WTC11 (cell line): Measurements from ENCODE around the gene STON2. TPM values are rescaled to one million over a fixed set of nuclear protein-coding genes. Genes with fewer than 3 reads are reported as not detected.

ENCODE experiments used
- ATAC-seq: fragments of 200-7000 bp; cut with Tn5 transposase; 2 replicates; pipeline ENCODE4 v1.10.0; 2021; ENCODE audit warnings: mild to moderate bottlenecking, moderate library complexity
- CTCF ChIA-PET: fragments of 300-600 bp; sonication (Branson Sonifier 250); formaldehyde crosslinking; loops from one replicate; lab custom pipeline; 2021; ENCODE audit warnings: antibody characterized with exemption; lab: Charles Lee
- POLR2A ChIA-PET: fragments of 350-600 bp; sonication (Branson Sonifier 250); formaldehyde crosslinking; loops from one replicate; lab custom pipeline; 2021; ENCODE audit warnings: antibody characterized with exemption; lab: Charles Lee
- DNase-seq: peaks from one replicate; pipeline ENCODE4 v3.0.0; 2021; ENCODE audit warnings: low spot score
- H3K27ac Mint-ChIP-seq: 2 replicates; pipeline ENCODE4 v1.8.0; 2021; ENCODE audit warnings: mixed read lengths
- H3K27me3 Mint-ChIP-seq: 2 replicates; pipeline ENCODE4 v1.8.0; 2021; ENCODE audit warnings: low read depth, mild to moderate bottlenecking, moderate library complexity, mixed read lengths
- H3K36me3 Mint-ChIP-seq: 2 replicates; pipeline ENCODE4 v1.8.0; 2021; ENCODE audit warnings: mixed read lengths
- H3K4me1 Mint-ChIP-seq: 2 replicates; pipeline ENCODE4 v1.8.0; 2022; ENCODE audit warnings: mixed read lengths
- H3K4me3 Mint-ChIP-seq: 2 replicates; pipeline ENCODE4 v1.8.0; 2021; ENCODE audit warnings: mild to moderate bottlenecking, moderate library complexity, mixed read lengths
- H3K9me3 Mint-ChIP-seq: 2 replicates; pipeline ENCODE4 v1.8.0; 2021; ENCODE audit warnings: mixed read lengths
- CBFB ChIP-seq: sonication (generic); formaldehyde crosslinking; IDR thresholded peaks from 2 replicates; pipeline ENCODE4 v1.8.1; 2022; ENCODE audit warnings: mild to moderate bottlenecking, low read depth, missing genetic modification reagents
- EMX1 ChIP-seq: fragments of 250-450 bp; sonication (Bioruptor Pico); IDR thresholded peaks from 2 replicates; pipeline ENCODE4 v1.8.0; 2021; ENCODE audit warnings: mild to moderate bottlenecking
- ETV6 ChIP-seq: sonication (generic); formaldehyde crosslinking; IDR thresholded peaks from 2 replicates; pipeline ENCODE4 v1.8.1; 2022; ENCODE audit warnings: mild to moderate bottlenecking, missing genetic modification reagents
- FOXJ3 ChIP-seq: sonication (generic); formaldehyde crosslinking; IDR thresholded peaks from 2 replicates; pipeline ENCODE4 v1.9.0; 2021; ENCODE audit warnings: missing genetic modification reagents, mild to moderate bottlenecking, borderline replicate concordance
- FOXK1 ChIP-seq: sonication (generic); formaldehyde crosslinking; IDR thresholded peaks from 2 replicates; pipeline ENCODE4 v1.8.0; 2022; ENCODE audit warnings: mild to moderate bottlenecking, moderate library complexity, missing genetic modification reagents
- GABPB1 ChIP-seq: sonication (generic); formaldehyde crosslinking; IDR thresholded peaks from 2 replicates; pipeline ENCODE4 v1.8.1; 2023; ENCODE audit warnings: mild to moderate bottlenecking, missing genetic modification reagents
- KAT7 ChIP-seq: sonication (generic); formaldehyde crosslinking; IDR thresholded peaks from 2 replicates; pipeline ENCODE4 v1.8.1; 2023; ENCODE audit warnings: missing genetic modification reagents, mild to moderate bottlenecking, borderline replicate concordance
- NR1H2 ChIP-seq: sonication (generic); formaldehyde crosslinking; IDR thresholded peaks from 2 replicates; pipeline ENCODE4 v1.9.0; 2021; ENCODE audit warnings: mild to moderate bottlenecking, moderate library complexity, missing genetic modification reagents
- NR3C1 ChIP-seq: sonication (generic); formaldehyde crosslinking; conservative IDR thresholded peaks from 2 replicates; pipeline ENCODE4 v1.8.1; 2023; ENCODE audit warnings: low read depth, mild to moderate bottlenecking, missing genetic modification reagents
- OVOL2 ChIP-seq: fragments of 250-450 bp; sonication (Bioruptor Pico); IDR thresholded peaks from 2 replicates; pipeline ENCODE4 v1.9.0; 2021; ENCODE audit warnings: mild to moderate bottlenecking, borderline replicate concordance
- TCF7 ChIP-seq: sonication (generic); formaldehyde crosslinking; IDR thresholded peaks from 2 replicates; pipeline ENCODE4 v1.8.0; 2022; ENCODE audit warnings: mild to moderate bottlenecking, low read depth, missing genetic modification reagents, moderate library complexity
- TEAD4 ChIP-seq: sonication (generic); formaldehyde crosslinking; IDR thresholded peaks from 2 replicates; pipeline ENCODE4 v1.8.0; 2022; ENCODE audit warnings: mild to moderate bottlenecking, missing genetic modification reagents
- ZNF121 ChIP-seq: sonication (generic); formaldehyde crosslinking; IDR thresholded peaks from 2 replicates; pipeline ENCODE4 v1.8.0; 2023; ENCODE audit warnings: missing genetic modification reagents
- ZNF396 ChIP-seq: fragments of 250-450 bp; sonication (Bioruptor Pico); IDR thresholded peaks from 2 replicates; pipeline ENCODE4 v1.8.0; 2021; ENCODE audit warnings: mild to moderate bottlenecking, moderate library complexity, borderline replicate concordance
- total RNA-seq: library from RNA; stranded (reverse); gene quantifications from 3 replicates; pipeline ENCODE4 v1.2.3, GENCODE V29; 2021
- TF ChIP-seq, protein P1 (sequence below): sonication (generic); formaldehyde crosslinking; IDR thresholded peaks from 2 replicates; pipeline ENCODE4 v1.8.1; 2022; ENCODE audit warnings: mild to moderate bottlenecking, missing genetic modification reagents, moderate library complexity, borderline replicate concordance
- TF ChIP-seq, protein P2 (sequence below): sonication (generic); formaldehyde crosslinking; IDR thresholded peaks from 2 replicates; pipeline ENCODE4 v1.8.1; 2022; ENCODE audit warnings: low read depth, mild to moderate bottlenecking, moderate library complexity, missing genetic modification reagents, borderline replicate concordance
- TF ChIP-seq, protein P3 (sequence below): sonication (generic); formaldehyde crosslinking; IDR thresholded peaks from 2 replicates; pipeline ENCODE4 v1.8.1; 2023; ENCODE audit warnings: mild to moderate bottlenecking, missing genetic modification reagents, moderate library complexity
- TF ChIP-seq, protein P4 (sequence below): fragments of 250-450 bp; sonication (Bioruptor Pico); IDR thresholded peaks from 2 replicates; pipeline ENCODE4 v1.9.0; 2021; ENCODE audit warnings: mild to moderate bottlenecking
- TF ChIP-seq, protein P5 (sequence below): sonication (generic); formaldehyde crosslinking; IDR thresholded peaks from 2 replicates; pipeline ENCODE4 v1.8.0; 2022; ENCODE audit warnings: missing genetic modification reagents

Gene STON2
- total RNA-seq, 1 experiment from 2014 or later = 69.2 TPM

DNA sequence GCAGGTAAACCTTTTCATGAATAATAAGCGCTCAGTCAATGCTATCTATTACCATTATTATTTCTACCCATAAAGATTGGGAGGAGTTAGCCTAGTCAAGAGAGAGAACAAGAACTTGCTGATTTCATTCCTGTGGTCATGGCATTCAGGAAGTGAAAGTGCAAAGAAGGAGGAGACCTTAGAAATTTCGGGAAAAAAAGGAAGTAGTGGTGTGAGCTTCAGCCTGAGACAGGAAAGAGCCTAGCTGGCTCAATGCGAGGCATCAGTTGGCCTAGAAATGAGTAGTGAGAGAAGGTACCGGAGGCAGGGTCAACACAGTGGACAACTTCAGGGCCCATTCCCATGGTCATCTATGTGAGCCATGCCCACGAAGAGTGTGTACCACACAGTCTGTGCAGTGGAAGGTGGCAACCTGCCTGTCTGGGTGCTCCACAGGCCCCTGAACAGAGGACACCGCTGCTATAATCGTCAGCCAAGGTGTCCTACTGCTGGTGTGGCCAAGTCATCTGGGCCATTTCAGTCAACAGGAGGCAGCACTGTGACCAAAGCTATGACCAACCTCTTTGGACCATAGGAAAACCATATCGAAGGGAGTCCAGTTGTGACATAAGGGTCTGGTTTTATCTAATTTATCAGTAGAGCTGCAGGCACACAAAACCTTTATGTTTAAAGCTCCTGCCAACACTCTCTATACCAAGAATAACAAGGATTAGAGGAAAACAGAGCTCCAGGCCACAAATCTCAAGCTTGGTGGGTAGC lies 16.2 kb upstream of the STON2 start:
- no peak for ATAC-seq

DNA sequence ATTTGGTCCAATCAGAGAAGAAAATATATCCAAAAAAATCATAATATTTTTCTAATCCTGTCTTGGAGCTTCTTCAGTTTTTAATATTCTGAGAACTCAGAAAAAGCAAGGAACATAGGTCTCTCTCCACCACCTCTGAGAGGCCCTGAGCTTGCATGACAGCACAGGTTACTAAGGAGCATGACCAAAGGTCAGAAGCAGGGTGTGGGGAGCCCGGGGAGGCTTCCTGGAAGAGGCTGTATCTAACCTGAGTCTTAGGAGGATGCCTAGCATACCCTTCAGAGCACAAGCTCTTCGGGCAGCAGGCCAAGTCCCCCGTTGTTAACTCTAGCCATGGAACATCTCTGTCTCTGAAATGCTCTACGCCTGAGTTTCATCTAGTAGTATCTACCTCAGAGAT lies 15.7 kb upstream of the STON2 start:
- TF ChIP-seq, protein P1, sequence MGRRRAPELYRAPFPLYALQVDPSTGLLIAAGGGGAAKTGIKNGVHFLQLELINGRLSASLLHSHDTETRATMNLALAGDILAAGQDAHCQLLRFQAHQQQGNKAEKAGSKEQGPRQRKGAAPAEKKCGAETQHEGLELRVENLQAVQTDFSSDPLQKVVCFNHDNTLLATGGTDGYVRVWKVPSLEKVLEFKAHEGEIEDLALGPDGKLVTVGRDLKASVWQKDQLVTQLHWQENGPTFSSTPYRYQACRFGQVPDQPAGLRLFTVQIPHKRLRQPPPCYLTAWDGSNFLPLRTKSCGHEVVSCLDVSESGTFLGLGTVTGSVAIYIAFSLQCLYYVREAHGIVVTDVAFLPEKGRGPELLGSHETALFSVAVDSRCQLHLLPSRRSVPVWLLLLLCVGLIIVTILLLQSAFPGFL (CRISPR knock-in tag) = no peak
- no peak for TF ChIP-seq FOXJ3 (CRISPR knock-in tag)
- peaks cover 32% of the 10 kb centered on the region for H3K9me3 Mint-ChIP-seq
- H3K36me3 Mint-ChIP-seq = peaks cover 45% of the 10 kb centered on the region
- H3K4me3 Mint-ChIP-seq = no peak overlapping the region
- H3K27ac Mint-ChIP-seq = peak overlapping the region; percentile 37; the same call in 1 of the 2 replicates
- ATAC-seq (0 out of 2 replicates have a peak, but pooled peaks have one; percentile 18), DNase-seq (no peak)
- no peaks in the 10 kb centered on the region for H3K27me3 Mint-ChIP-seq
- ChIA-PET CTCF (interaction anchor here (1.3 kb wide), 1 partner anchor 12 kb away, joined by 3 read pairs; no protein-coding TSS in a partner anchor), POLR2A (interaction anchor here (0.7 kb wide), 1 partner anchor 9 kb away, joined by 3 read pairs; no protein-coding TSS in a partner anchor)
- H3K4me1 Mint-ChIP-seq = peaks cover 11% of the 10 kb centered on the region

More for the DNA sequence above, 16.2 kb upstream of the STON2 start:
- TF ChIP-seq TEAD4 (CRISPR knock-in tag) (no peak), OVOL2 (CRISPR knock-in tag) (no peak), CBFB (CRISPR knock-in tag) (no peak)
- Mint-ChIP-seq H3K4me3 (no peak overlapping the region), H3K9me3 (peaks cover 35% of the 10 kb centered on the region), H3K27me3 (no peaks in the 10 kb centered on the region), H3K4me1 (peaks cover 11% of the 10 kb centered on the region), H3K36me3 (peaks cover 48% of the 10 kb centered on the region), H3K27ac (peak overlapping the region; percentile 37)
- CTCF ChIA-PET = interaction anchor here (1.0 to 1.3 kb wide), 2 partner anchors 10 to 12 kb away, joined by 3 read pairs; no protein-coding TSS in a partner anchor
- POLR2A ChIA-PET = interaction anchor here (0.7 kb wide), 1 partner anchor 9 kb away, joined by 3 read pairs; no protein-coding TSS in a partner anchor
- no peak for DNase-seq

DNA sequence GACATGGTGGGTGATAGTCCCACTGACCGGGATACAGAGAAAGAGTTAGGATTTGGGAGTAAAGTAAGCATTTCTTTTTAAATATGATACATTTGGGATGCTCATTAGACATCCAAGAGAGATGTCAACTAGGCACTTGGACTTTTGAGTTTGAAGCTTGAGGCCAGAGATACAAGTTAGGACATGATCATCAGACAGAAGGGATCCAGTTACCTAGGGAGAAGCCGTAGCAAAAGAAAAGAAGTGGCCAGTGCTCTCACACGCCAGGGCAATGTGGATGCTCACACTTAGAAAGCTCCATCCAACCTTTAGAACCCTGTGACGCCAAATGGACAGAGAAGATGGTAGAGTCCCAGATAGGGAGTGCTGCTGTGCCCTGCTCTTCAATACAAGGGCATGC lies 14.0 kb upstream of the STON2 start:
- no peak for TF ChIP-seq NR1H2 (CRISPR knock-in tag)
- TF ChIP-seq KAT7 (CRISPR knock-in tag) = no peak
- Mint-ChIP-seq H3K36me3 (peaks cover 32% of the 10 kb centered on the region), H3K27me3 (no peaks in the 10 kb centered on the region), H3K4me1 (peaks cover 11% of the 10 kb centered on the region), H3K9me3 (peaks cover 21% of the 10 kb centered on the region), H3K27ac (peak overlapping the region; percentile 10; the same call in 1 of the 2 replicates), H3K4me3 (no peak overlapping the region)
- ChIA-PET POLR2A (no interaction called here), CTCF (no interaction called here)
- ATAC-seq (no peak), DNase-seq (no peak)

DNA sequence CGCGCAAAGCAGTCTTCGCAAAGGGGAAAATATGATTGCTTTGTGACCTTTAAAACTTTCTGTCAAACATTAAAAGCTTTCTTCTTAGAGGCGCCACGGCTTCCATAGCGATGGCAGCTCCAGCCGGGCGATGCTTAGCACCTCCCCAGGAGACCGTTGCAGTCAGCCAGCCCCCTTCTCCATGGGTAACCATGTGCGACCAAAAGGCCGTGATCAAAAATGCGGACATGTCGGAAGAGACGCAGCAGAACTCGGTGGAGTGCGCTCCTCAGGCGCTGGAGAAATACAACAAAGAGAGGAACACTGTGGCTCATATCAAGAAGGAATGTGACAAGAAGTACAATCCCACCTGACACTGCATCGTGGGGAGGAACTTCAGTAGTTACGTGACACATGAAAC lies 12.7 kb upstream of the STON2 start:
- TF ChIP-seq, protein P2, sequence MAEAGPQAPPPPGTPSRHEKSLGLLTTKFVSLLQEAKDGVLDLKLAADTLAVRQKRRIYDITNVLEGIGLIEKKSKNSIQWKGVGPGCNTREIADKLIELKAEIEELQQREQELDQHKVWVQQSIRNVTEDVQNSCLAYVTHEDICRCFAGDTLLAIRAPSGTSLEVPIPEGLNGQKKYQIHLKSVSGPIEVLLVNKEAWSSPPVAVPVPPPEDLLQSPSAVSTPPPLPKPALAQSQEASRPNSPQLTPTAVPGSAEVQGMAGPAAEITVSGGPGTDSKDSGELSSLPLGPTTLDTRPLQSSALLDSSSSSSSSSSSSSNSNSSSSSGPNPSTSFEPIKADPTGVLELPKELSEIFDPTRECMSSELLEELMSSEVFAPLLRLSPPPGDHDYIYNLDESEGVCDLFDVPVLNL (CRISPR knock-in tag) = no peak
- no peak for TF ChIP-seq EMX1
- TF ChIP-seq, protein P3, sequence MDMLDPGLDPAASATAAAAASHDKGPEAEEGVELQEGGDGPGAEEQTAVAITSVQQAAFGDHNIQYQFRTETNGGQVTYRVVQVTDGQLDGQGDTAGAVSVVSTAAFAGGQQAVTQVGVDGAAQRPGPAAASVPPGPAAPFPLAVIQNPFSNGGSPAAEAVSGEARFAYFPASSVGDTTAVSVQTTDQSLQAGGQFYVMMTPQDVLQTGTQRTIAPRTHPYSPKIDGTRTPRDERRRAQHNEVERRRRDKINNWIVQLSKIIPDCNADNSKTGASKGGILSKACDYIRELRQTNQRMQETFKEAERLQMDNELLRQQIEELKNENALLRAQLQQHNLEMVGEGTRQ (CRISPR knock-in tag) = no peak
- TF ChIP-seq ZNF396 (CRISPR knock-in tag) = no peak
- TF ChIP-seq ETV6 = no peak
- TF ChIP-seq, protein P4, sequence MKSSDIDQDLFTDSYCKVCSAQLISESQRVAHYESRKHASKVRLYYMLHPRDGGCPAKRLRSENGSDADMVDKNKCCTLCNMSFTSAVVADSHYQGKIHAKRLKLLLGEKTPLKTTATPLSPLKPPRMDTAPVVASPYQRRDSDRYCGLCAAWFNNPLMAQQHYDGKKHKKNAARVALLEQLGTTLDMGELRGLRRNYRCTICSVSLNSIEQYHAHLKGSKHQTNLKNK (CRISPR knock-in tag) = no peak
- TF ChIP-seq NR3C1 (CRISPR knock-in tag) = no peak
- TF ChIP-seq ZNF121 (CRISPR knock-in tag) = no peak
- no peak for TF ChIP-seq FOXK1 (CRISPR knock-in tag)
- TF ChIP-seq, protein P5, sequence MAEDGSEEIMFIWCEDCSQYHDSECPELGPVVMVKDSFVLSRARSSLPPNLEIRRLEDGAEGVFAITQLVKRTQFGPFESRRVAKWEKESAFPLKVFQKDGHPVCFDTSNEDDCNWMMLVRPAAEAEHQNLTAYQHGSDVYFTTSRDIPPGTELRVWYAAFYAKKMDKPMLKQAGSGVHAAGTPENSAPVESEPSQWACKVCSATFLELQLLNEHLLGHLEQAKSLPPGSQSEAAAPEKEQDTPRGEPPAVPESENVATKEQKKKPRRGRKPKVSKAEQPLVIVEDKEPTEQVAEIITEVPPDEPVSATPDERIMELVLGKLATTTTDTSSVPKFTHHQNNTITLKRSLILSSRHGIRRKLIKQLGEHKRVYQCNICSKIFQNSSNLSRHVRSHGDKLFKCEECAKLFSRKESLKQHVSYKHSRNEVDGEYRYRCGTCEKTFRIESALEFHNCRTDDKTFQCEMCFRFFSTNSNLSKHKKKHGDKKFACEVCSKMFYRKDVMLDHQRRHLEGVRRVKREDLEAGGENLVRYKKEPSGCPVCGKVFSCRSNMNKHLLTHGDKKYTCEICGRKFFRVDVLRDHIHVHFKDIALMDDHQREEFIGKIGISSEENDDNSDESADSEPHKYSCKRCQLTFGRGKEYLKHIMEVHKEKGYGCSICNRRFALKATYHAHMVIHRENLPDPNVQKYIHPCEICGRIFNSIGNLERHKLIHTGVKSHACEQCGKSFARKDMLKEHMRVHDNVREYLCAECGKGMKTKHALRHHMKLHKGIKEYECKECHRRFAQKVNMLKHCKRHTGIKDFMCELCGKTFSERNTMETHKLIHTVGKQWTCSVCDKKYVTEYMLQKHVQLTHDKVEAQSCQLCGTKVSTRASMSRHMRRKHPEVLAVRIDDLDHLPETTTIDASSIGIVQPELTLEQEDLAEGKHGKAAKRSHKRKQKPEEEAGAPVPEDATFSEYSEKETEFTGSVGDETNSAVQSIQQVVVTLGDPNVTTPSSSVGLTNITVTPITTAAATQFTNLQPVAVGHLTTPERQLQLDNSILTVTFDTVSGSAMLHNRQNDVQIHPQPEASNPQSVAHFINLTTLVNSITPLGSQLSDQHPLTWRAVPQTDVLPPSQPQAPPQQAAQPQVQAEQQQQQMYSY (CRISPR knock-in tag) = no peak
- no peak for TF ChIP-seq GABPB1 (CRISPR knock-in tag)
- TF ChIP-seq TCF7 (CRISPR knock-in tag) = no peak
- ATAC-seq = no peak
- ChIA-PET POLR2A (no interaction called here), CTCF (no interaction called here)
- Mint-ChIP-seq H3K27ac (no peak overlapping the region), H3K4me3 (no peak overlapping the region), H3K9me3 (peaks cover 10% of the 10 kb centered on the region), H3K27me3 (no peaks in the 10 kb centered on the region), H3K36me3 (peaks cover 20% of the 10 kb centered on the region), H3K4me1 (peaks cover 17% of the 10 kb centered on the region)
- DNase-seq = no peak
